Upper lobe of left lung (tissue), 4 donors: ENCODE data around the gene PCDHB9.

Source experiments
- EP300 ChIP-seq, 4 donors: sonication (generic); formaldehyde crosslinking; IDR thresholded peaks; one replicate each; pipeline ENCODE4 v1.5.1; 2017; ENCODE audit warnings: antibody characterized with exemption in 4 of 4, control low read depth in 2 of 4
- POLR2A ChIP-seq, 4 donors: fragments of 450-650 bp; IDR thresholded peaks; one replicate each; pipeline ENCODE4 v1.5.1; 2016 to 2017; ENCODE audit warnings: antibody characterized with exemption in 4 of 4, mild to moderate bottlenecking in 2 of 4
- POLR2AphosphoS5 ChIP-seq, 2 donors: sonication (generic); formaldehyde crosslinking; IDR thresholded peaks; one replicate each; pipeline ENCODE4 v1.5.1; 2017; ENCODE audit warnings: antibody characterized with exemption in 2 of 2
- TF ChIP-seq, protein P1 (sequence below), 6 experiments: fragments of 450-650 bp in 4 of 6; fragments of 200-600 bp in 2 of 6; sonication (generic) in 2 of 6; IDR thresholded peaks; one replicate each; pipeline ENCODE4 v1.5.1; 2016 to 2019; ENCODE audit warnings: antibody characterized with exemption in 6 of 6

DNA sequence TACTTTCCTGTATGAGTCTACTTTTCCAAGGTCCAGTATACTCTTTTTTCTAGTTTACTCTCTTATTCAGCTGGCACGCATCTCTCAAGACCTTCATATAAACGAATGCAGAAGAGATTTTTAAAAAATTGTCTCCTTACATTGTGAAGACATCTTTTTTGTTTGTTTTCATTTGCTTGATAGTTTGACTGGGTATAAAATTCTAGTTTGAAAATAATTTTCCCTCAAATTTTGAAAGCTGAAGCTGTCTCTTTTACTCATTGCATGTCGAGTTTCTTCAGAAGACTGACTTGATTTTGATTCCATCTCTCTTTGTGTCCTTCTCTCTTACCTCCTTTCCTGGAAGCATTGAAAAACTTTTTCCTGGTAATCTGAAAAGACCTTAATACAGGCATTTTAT, 9.4 kb downstream of the PCDHB9 start:
- TF ChIP-seq, protein P1, sequence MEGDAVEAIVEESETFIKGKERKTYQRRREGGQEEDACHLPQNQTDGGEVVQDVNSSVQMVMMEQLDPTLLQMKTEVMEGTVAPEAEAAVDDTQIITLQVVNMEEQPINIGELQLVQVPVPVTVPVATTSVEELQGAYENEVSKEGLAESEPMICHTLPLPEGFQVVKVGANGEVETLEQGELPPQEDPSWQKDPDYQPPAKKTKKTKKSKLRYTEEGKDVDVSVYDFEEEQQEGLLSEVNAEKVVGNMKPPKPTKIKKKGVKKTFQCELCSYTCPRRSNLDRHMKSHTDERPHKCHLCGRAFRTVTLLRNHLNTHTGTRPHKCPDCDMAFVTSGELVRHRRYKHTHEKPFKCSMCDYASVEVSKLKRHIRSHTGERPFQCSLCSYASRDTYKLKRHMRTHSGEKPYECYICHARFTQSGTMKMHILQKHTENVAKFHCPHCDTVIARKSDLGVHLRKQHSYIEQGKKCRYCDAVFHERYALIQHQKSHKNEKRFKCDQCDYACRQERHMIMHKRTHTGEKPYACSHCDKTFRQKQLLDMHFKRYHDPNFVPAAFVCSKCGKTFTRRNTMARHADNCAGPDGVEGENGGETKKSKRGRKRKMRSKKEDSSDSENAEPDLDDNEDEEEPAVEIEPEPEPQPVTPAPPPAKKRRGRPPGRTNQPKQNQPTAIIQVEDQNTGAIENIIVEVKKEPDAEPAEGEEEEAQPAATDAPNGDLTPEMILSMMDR (IDR thresholded peaks at IDR 0.05): no peak
- TF ChIP-seq POLR2A (IDR thresholded peaks at IDR 0.05) (no peak), POLR2AphosphoS5 (IDR thresholded peaks at IDR 0.05) (no peak), EP300 (IDR thresholded peaks at IDR 0.05) (no peak)
